HG03039 (cell line): Measurements from ENCODE around the gene PHLDA1.

Experiments
- ATAC-seq: cut with Tn5 transposase; IDR thresholded peaks from one replicate; pipeline ENCODE4 v1.9.1; 2021; ENCODE audit warnings: mild to moderate bottlenecking, moderate library complexity; ENCODE audit not compliant: unreplicated experiment

Gene PHLDA1

DNA sequence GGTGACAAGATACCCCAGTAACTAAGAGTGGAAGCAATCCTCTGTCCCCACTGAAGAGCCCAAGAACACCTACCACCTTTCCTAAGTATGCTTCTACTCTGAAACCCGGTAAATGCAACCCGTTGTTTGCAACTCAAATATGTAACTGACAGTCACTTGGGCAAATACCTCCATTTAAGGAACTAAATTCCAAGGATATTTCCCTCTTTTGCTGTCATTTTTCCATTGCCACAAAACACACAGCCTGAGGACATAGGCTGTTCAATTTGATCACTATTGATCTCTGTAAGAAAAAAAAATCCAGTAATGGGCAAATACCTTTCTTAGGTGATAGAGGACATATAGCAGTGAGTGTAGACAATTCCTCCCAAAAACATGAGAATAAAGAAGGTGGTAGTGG is 6.6 kb upstream of the PHLDA1 start:
- ATAC-seq: no peak

DNA sequence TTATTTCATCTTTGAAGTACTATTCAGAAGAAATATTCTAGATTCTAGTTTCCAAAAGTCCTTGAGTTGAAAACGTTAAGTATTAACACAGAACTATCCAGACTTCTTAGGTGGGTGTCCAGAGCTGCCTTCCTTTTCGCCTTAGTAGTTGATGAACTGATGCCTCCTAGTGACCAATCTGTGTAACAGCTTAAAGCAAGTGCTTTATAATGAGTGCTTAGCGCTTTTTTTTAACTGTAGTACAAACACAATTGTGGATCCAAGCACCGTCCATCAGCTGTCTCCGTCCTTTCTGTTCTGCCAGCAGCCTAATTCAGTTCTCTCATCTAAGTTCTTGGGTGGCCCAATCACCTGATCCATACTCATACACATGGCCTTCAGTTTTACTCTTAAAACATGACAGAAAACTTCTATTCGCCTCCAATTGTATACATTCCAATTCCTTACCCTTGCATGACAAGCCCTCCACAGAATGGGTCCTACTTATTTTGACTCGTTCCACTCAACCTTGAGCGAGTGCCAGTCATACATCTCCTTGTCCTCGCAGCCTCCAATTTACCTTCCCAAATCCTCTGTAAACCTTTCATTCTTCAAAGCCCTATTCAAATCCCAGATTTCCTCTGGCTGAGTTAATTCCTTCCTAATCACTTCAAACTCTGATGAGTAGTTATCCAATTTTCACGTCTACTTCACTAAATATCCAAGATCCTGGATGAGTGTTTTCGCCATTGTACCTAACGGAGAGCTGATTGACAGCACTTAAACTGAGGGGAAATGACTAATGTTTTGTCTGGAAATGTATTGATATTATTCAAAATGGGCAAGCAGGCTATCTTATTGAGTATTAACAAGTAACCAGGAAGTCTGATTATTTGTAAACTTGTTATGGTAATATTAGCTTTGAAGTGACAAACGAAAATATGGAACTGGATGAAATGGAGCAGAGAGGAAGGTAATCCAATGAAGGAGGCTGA is 5.8 kb upstream of the PHLDA1 start:
- no peak for ATAC-seq

DNA sequence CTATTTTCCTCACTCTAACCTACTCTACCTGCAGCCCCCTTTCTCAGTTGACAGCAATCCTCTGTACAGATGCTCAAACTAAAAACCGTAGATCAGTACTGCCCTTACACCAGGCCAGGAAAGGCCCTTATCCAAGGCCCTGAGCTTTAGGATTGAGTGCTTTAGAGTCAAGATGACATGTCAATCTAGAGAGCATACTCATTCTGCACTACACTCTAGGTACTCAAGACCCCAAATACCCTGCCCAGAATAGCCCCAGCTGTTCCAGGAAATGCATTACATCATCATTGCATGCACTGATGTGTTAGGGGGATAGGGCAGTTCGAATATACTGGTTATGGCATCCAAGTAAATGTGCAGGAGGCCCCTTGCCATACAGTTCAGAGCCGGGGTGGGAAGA is 3.5 kb upstream of the PHLDA1 start:
- ATAC-seq: no peak

DNA sequence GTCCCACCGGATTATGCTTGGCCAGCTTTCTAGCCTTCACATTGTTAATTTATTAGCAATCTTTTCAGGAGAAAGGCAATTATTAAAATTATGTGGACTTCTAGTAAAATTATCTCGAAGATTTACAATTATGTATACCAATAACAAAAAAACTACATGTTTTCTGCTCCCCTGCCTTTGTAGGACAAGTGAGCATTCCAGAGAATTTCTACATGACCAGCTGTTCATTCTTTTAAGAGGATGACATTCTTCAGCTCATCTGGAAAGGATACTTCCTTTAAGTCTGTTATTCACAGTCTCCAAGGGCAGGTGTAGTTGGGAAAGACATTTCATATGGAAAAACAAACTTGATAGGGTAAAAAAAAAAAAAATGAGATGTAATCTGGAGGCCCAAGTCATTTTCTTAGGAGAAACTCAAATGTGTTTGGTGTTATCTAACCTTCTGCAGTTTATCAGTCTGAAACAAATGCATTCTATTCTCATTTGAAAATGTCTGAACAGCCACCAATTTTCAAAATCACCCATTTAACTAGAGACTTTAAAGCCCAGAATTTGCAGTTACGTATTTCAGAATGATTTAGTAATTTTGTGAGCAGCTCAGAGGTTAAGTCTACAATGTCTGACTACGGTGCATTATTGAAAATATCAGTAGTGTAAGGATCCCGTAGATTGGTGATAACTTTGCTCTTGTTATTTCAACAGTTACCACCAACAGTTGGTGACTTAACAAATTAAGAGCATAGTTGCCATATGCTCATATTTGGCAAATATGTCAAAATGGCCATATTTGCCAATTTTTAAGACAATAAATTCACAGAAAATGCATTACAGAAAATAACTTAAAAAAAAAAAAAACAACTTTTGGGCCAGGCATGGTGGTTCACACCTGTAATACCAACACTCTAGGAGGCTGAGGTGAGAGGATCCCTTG is 1.8 kb upstream of the PHLDA1 start:
- no peak for ATAC-seq

DNA sequence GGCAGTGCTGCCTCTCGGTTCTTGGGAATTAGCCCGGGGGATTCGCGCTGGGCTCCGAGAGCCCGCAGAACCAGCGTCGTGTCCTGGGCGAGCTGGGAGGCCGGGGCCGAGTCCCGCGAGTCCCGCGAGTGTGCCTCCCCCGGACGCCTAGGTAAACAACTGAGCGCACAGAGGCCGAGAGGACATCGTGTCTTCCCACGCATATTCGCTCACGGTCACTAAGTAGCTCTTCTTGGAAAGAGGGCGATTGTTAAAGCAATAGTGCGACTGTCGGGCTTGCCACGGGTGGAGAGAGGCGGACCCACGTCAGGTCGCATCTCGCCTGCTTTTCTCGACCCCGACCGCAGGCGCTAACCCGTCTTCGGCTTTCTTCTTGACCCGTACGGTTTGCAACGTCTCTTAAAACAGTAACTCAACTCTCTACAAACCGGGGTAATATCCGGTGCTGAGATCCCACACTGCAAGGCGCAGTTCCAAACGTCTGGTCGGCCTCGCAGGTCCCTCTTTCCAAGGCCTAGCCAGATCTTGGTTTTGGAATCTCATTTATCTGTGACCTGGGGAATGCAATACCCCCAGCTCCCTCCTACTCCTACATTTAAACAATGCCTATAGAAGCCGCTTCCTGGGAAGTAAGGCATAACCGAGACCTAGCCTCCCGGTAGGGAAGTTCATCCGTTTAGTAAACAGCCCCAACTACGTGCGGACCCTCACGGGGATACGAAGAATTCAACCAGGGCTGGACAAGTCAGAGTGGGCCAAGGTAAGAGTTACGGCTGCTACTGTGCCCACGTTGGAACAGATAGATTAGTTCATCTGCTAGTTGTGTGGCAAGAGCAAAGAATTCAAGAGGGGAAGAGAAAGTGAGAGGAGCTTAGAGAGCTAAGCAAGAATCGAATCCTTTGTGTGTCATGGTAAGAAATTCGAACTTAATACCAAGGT is 736 bp upstream of the PHLDA1 start:
- ATAC-seq: peak; percentile 35

DNA sequence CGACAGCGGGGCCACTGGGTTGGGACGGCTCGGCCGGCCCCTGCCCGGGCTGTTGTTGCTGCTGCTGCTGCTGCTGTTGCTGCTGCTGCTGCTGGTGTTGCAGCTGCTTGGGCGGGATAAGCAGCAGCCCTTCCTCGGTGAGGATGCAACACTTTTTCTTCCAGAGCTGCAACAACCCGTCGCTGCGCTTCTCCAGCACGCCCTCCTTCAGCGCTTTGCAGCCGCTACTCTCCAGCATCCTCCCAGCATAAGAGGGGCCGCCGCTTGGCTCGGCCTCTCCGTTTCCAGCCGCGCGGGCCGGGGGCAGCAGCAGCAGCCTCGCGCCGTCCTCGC is 529 bp downstream of the PHLDA1 start:
- ATAC-seq: peak; percentile 3

DNA sequence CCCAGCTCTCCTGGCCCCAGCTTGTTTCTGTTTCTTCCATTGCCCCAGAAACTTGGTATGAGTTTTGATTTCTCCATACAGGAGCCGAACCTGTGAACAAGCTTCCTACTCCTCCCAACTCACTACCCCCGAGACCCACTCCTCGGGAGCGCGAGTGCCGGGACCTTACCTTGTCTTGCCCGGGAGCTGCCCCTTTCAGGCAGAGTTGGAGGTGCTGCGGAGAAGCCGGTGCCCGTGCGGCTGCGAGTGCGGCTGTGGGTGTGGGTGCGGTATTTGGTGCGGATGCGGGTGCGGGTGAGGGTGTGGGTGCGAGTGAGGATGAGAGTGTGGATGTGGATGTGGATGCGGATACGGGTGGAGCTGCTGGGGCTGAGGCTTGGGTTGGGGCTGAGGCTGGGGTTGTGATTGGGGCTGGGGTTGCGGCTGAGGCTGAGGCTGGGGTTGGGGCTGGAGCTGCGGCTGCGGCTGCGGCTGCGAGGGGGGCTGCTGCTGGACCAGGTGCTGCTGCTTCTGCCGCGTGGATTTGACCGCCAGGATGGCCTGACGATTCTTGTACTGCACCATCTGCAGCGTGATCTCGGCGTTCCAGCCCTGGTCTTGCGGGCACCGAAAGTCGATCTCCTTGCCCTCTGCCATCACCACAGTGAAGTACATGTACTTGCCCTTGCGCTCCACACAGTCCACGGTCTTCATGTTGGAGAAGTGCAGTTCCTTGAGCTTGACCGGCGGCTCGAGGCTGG is 1.1 kb downstream of the PHLDA1 start:
- ATAC-seq: no peak

DNA sequence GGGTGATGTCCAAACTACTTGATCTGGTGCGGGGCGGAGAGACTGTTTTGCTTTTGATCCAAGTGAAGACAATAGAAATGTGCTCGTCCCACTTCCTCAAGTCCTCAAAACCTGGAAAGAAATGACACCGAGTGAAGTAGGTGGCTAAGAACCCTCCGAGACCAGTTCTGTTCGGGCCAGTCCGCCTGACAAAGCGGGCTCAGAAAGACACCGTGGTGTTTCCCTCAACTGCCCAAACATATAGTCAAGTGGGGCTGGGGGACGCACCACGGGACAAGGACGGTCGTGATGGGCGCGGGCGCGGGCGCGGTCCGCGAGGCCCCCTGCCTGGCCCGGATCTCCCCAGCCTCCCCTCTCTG is 1.6 kb downstream of the PHLDA1 start:
- ATAC-seq: no peak

DNA sequence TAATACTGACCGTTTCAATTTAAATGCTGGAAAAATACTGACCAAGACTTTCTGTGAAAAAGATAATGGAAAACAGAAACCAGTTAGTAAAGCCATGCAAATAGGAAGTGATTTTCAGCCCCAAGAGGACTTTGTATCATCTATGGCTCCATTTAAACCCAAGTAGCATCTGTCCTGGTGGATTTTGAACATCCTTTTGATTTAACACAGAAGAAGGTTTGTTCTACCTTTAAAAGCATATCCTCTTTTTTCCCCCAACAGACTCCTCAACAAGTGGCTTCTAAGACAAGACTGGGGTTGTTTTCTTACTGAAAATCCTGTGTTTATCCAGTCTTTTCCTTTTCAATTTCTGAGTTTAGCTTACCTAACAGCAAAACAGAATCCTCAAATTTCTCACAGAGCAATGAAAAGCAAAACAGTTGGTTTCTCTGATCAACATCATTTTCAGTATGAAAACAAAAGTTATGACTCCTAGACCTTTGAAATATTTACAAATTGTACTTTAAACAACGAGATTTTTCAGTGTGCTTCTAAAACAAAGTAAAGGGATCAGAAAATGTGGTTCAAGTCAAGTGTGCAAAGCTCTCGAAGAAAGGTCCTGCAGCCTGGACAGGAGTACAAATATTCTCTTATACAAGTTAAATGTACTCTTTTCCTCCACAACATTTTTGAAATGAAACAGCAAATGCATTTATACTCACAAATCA is 2.9 kb downstream of the PHLDA1 start:
- no peak for ATAC-seq

DNA sequence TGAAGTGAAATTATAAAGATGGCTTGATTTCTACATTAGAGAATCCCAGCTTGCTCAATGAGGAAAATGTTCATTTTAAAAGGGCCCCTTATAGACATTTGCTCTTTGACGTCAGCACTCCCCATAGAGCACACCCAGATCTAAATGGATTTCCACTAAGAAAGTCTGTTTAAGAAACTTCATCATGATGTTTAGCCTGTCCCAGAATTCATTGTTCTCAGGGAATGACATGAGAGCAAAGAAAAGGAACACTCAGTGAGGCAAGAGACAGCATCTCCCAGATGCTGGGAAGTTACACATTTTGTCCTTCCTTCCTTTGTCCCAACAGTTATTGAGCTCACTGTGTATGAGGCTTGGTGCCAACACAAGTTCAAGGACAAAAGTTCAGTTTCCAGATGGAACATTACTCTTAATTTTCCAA is 4.9 kb downstream of the PHLDA1 start:
- ATAC-seq: no peak

DNA sequence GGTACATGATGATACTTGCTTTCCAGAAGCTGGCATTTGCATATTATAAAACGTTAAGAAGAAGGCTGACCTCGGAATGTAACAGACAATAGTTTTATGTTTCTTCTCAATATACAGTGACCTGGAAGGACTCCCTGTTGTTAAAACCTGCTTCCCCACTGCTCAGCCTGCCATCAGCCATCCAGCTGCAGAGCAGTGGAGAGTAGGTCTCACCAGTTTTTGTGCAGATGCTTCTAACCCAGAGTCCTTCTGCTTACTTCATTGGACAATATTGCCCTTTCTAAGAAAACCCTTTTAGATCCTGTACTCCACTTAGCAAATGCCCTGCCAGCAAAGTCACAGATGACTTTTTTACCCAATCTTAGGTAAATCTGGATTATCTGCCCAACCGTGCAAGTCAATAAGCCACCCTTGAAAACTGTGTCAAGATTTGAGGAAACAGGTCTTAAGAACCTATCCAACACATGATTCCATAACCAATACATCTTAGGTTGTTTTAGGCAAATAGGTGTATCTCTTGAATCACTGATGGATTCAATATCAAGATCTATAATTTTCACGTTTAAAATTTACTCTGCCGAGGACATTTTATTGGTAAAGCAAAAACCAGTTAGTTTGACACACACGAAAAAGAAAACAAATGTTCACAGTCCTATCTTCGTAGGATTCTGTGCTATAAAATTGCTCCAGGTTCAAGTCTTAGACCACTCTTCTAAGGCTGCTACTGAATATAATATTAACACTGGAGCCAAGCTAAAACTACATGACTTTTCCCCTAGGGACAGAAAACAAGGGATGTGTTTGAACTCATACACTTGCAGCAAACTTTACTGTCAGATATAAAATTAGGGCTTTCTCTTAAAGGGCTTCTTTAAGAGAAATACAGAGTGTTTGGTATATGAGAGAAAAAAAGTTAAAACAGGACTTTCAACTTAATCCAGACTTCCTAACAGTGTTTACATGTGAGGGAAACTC is 5.7 kb downstream of the PHLDA1 start:
- no peak for ATAC-seq

DNA sequence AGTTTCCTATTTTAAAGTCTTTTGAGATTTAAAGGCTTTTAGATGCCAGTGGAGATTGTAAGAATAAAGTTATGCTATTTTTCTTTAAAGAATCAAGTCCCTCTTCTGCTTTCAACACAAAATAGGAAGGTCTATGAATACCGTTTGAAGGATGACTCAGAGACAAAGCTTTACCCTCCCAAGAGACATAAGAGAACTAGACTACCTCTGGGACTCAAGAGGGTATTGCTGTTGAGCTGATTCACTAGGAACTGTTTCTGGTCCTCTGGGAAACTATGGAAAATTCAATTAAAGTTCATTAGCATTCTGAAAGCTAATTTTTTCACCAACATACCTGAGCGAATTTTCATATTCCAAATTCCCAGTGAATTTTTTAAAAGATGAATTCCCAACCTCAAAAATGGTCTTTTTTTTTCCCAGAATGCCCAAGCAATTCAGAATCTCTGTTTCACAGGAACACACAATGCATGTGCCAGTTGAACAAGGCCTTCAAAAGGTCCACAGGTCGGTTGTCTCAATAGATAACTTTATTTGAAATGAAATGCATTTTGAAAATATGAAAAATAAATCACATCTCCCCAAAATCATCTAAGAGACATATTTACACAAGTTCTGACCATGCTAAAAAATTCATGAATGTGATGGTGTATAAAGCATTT is 6.5 kb downstream of the PHLDA1 start:
- ATAC-seq: no peak

DNA sequence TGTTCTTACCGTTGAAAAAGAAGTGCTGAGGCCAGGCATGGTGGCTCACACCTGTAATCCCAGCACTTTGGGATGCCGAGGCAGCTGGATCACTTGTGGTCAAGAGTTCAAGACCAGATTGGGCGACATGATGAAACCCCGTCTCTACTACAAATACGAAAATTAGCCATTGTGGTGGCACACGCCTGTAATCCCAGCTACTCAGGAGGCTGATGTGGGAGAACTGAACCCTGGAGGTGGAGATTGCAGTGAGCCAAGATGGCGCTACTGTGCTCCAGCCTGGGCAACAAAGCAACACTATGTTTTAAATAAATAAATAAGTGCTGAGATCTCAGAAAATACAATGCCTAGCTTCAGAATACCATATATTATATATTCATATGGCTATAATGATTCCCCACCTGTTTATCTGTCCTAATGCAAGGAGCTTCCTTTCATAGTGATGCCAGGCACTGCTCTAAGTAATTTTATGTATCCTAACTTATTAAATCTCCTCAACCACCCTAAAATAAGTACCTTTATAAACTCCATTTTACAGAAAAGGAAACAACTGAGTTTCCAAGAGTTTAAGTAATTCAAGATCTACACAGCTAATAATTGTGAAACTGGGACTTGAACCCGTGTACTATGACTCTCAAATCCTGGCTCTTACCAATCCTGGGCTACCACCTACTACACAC is 7.3 kb downstream of the PHLDA1 start:
- no peak for ATAC-seq

DNA sequence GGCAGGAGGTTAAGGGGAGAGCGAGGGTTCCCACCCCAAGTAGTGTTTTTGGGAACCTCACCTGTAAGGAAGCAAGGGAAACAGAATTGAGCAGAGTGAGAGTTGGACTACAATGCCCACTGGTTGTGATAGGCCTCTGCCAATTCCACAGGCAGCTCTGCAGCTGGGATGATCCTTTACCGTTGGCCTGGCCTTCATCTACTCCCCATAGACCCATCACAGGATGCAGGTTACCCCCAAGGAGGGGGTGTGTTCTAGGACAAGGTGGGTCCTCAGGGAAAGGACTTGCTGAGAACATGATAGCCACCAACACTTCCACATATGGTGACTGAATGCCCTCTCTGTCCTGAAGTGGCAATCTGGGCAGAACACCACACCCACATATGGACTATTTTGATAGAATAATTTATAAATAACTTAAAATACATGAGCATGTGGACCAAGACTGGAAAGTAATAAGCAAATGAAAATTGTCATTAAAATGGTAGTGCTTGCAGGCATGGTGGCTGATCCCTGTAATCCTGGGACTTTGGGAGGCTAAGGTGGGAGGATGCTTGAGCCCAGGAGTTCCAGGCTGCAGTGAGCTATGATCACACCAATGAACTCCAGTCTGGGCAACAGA is 8.4 kb downstream of the PHLDA1 start:
- no peak for ATAC-seq

DNA sequence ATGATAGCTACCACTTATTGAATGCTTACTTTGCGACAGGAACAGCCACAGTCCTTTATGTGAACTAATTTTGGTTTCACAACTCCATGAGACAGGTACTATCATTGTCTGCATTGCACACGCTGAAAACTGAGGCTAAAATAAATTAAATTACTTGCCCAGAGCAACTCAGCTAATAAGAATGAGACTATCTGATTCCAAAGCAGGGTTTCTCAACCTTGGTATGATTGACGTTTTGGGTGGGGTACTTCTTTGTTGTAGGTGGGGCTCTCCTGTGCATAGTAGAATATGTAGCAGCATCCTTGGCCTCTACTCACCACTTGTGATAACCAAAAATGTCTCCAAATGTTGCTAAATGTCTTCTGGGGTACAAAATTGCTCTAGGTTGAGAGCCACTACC is 9.1 kb downstream of the PHLDA1 start:
- no peak for ATAC-seq

DNA sequence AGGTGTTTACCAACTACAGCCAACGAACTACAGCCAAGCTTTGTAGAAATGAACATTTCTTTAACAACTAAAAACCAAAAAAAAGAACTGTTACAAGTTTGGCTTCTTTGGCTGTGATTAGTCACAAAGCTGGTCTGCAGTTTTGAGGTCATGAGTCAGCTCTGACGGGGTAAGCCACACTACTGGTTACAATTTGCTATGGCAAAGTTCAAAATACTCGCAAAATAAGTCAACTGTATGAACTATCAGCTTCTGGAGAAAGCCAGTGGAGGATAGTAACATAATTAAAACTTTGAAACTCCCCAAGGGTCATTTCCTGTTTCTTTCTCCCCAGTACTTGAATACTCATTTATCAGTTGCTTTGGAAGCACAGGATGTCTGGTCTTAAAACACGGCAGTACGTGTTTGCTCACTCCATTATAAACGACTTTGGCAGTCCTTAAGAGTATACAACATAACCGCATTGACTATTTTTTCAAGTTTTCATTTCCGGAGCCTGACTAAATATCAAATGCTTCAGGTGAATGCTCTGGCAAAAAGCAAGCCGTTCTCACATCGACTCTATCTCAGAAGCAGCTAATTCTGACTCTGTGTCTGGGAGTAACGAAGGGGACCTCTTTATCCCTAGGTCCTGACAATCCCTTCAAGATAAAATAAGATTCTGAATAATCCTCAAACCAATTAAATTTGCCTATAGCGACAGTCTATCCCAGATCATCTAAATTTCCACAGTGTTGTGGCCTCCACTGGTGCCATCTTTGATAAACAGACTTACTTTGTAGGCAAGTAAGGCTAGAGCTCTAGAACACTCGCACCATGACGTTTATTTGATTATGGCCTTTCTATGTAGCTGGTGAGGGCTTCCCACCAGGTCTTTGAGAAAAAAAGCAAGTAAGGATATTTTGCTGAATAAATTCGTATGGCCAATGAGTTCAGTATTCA is 10.6 kb downstream of the PHLDA1 start:
- peak; percentile 43 for ATAC-seq
